ENCODE results near the gene SLIT3. TPM values are rescaled to one million over a fixed set of nuclear protein-coding genes. Genes with fewer than 3 reads are reported as not detected.

The SLIT3 gene
- total RNA-seq, 1 experiment from 2014 or later = 0.44 TPM

DNA sequence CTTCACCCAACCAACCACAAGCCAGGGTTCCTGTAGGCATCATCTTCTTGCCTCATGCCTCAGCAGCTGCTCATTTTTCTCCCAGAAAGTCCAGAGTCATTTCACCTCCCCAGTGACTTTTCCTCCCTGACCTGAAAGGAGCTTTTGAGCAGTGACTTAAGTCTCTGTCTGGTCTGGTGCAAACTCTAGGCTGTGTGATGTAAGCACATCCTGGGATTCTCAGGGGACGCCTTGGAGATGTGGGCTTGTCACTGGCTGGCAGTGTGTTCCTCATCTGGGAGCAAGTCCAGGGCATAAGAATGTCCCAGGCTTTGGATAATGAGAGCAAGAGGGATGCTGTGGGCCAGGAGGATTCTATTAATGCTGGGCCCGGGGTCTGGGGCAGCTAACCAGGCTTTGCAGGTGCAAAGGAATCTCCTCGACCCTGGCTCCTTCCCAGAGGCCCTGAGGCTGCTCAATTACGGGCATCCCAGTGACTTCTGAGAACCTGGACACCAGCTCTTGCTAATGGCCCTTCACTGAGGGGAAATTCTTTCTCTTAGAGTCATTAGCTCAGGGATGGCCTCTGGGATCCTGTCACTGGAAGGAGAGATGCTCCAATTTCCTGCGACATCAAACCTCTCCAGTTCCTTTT lies 510.8 kb downstream of the SLIT3 start:
- Histone ChIP-seq H3K79me2 (ENCODE audit: low read length) (no peaks in the 10 kb centered on the region), H3K27me3 (ENCODE audit: low read length) (peaks cover 74% of the 10 kb centered on the region), H3K4me1 (ENCODE audit: insufficient read depth, low read length) (no peaks in the 10 kb centered on the region), H3K4me2 (ENCODE audit: low read length) (no peak overlapping the region), H2AFZ (ENCODE audit: low read length) (no peak overlapping the region), H4K20me1 (ENCODE audit: low read length) (no peaks in the 10 kb centered on the region), H3K36me3 (ENCODE audit: low read depth, low read length) (no peaks in the 10 kb centered on the region), H3K27ac (ENCODE audit: low read length) (no peak overlapping the region), H3K4me3 (ENCODE audit: low read length) (no peak overlapping the region), H3K9me2 (replicated peaks; ENCODE audit: low read length) (no peaks in the 10 kb centered on the region), H3K9ac (ENCODE audit: low read length) (no peak overlapping the region), H3F3A (ENCODE audit: low read length, unreplicated experiment) (no peaks in the 10 kb centered on the region), H3K9me3 (ENCODE audit: low read length) (no peaks in the 10 kb centered on the region)
- TF ChIP-seq, protein P1, sequence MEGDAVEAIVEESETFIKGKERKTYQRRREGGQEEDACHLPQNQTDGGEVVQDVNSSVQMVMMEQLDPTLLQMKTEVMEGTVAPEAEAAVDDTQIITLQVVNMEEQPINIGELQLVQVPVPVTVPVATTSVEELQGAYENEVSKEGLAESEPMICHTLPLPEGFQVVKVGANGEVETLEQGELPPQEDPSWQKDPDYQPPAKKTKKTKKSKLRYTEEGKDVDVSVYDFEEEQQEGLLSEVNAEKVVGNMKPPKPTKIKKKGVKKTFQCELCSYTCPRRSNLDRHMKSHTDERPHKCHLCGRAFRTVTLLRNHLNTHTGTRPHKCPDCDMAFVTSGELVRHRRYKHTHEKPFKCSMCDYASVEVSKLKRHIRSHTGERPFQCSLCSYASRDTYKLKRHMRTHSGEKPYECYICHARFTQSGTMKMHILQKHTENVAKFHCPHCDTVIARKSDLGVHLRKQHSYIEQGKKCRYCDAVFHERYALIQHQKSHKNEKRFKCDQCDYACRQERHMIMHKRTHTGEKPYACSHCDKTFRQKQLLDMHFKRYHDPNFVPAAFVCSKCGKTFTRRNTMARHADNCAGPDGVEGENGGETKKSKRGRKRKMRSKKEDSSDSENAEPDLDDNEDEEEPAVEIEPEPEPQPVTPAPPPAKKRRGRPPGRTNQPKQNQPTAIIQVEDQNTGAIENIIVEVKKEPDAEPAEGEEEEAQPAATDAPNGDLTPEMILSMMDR (conservative IDR thresholded peaks at IDR 0.05; ENCODE audit: low read depth, low read length) = no peak
- TF ChIP-seq EZH2phosphoT487 (IDR thresholded peaks at IDR 0.05; ENCODE audit: borderline replicate concordance, low read length) (no peak), EZH2 (IDR thresholded peaks at IDR 0.05; ENCODE audit: low read length, unreplicated experiment) (no peak)
- ATAC-seq = no peak
- no peak for DNase-seq
- POLR2A ChIA-PET (ENCODE audit: unreplicated experiment) = no interaction called here
- intact Hi-C loops (cut with micrococcal nuclease) = no loop called here
- no TSS peak for BruUV-seq (replicated peaks)
- CTCF ChIA-PET = no interaction called here

DNA sequence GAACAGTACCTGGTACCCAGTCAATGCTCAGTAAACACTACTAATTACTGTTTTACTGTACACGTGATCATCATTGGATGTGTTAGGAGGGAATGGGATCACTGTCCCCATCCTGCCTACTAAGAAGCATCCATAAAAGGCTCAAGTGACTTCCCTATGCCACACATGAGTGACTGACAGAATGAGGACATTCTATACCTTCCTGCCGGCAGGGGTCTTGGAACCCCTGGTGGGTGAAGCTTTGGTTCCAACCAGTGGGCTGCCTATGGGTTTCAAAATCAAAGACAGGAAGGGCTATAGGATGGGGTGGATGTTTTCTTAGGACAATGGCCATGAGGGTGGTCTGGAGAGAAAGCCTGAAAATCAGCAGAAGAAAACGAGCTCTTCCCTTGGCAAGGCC lies 512.2 kb downstream of the SLIT3 start:
- POLR2A ChIA-PET (ENCODE audit: unreplicated experiment) = no interaction called here
- intact Hi-C loops (cut with micrococcal nuclease) = no loop called here

DNA sequence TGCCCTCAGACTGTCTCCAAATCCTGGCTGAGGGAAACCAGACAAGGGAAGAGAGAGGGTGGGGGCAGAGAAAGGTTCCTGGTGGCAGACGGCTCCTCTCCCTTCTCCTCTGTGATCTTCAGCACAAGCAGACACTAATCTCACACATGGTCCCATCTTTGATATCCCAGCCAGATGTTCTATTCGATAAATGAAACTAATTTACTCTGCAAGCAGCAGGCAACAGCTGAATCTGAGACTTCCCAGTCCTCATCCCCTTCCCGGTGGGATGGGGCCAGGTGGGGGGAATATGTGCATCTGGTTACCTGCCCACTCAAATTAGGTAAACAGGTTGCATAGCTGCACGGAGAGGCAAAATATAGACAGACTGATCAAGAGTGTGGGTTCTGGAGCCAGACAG lies 512.8 kb downstream of the SLIT3 start:
- Histone ChIP-seq H3K9ac (ENCODE audit: low read length) (no peak overlapping the region), H2AFZ (ENCODE audit: low read length) (no peak overlapping the region), H3K36me3 (ENCODE audit: low read depth, low read length) (no peaks in the 10 kb centered on the region), H3K4me2 (ENCODE audit: low read length) (no peak overlapping the region), H3K27me3 (ENCODE audit: low read length) (peaks cover 68% of the 10 kb centered on the region), H3K27ac (ENCODE audit: low read length) (no peak overlapping the region), H3K9me3 (ENCODE audit: low read length) (no peaks in the 10 kb centered on the region), H3K79me2 (ENCODE audit: low read length) (no peaks in the 10 kb centered on the region), H3F3A (ENCODE audit: low read length, unreplicated experiment) (no peaks in the 10 kb centered on the region), H4K20me1 (ENCODE audit: low read length) (no peaks in the 10 kb centered on the region), H3K4me1 (ENCODE audit: insufficient read depth, low read length) (no peaks in the 10 kb centered on the region), H3K4me3 (ENCODE audit: low read length) (no peak overlapping the region), H3K9me2 (replicated peaks; ENCODE audit: low read length) (no peaks in the 10 kb centered on the region)
- BruUV-seq (replicated peaks) = no TSS peak
- DNase-seq (no peak), ATAC-seq (no peak)
- TF ChIP-seq EZH2phosphoT487 (IDR thresholded peaks at IDR 0.05; ENCODE audit: borderline replicate concordance, low read length) (no peak), EZH2 (IDR thresholded peaks at IDR 0.05; ENCODE audit: low read length, unreplicated experiment) (no peak)
- TF ChIP-seq, protein P1 (conservative IDR thresholded peaks at IDR 0.05; ENCODE audit: low read depth, low read length) = no peak
- CTCF ChIA-PET = no interaction called here
- intact Hi-C loops (cut with micrococcal nuclease) = no loop called here
- POLR2A ChIA-PET (ENCODE audit: unreplicated experiment) = no interaction called here

More for the DNA sequence above, 512.2 kb downstream of the SLIT3 start:
- H3K4me1 ChIP-seq (ENCODE audit: insufficient read depth, low read length) = no peaks in the 10 kb centered on the region
- H3K79me2 ChIP-seq (ENCODE audit: low read length) = no peaks in the 10 kb centered on the region
- H3K9me3 ChIP-seq (ENCODE audit: low read length) = no peaks in the 10 kb centered on the region
- ATAC-seq (no peak), DNase-seq (no peak)
- no peak overlapping the region for H2AFZ ChIP-seq (ENCODE audit: low read length)
- no peaks in the 10 kb centered on the region for H3F3A ChIP-seq (ENCODE audit: low read length, unreplicated experiment)
- H3K27ac ChIP-seq (ENCODE audit: low read length) = no peak overlapping the region
- H3K27me3 ChIP-seq (ENCODE audit: low read length) = peaks cover 68% of the 10 kb centered on the region
- no peak overlapping the region for H3K9ac ChIP-seq (ENCODE audit: low read length)
- H3K4me2 ChIP-seq (ENCODE audit: low read length) = no peak overlapping the region
- no peaks in the 10 kb centered on the region for H3K9me2 ChIP-seq (replicated peaks; ENCODE audit: low read length)
- BruUV-seq (replicated peaks) = no TSS peak
- CTCF ChIA-PET = no interaction called here
- H4K20me1 ChIP-seq (ENCODE audit: low read length) = no peaks in the 10 kb centered on the region
- no peak for TF ChIP-seq EZH2 (IDR thresholded peaks at IDR 0.05; ENCODE audit: low read length, unreplicated experiment)
- no peaks in the 10 kb centered on the region for H3K36me3 ChIP-seq (ENCODE audit: low read depth, low read length)
- no peak overlapping the region for H3K4me3 ChIP-seq (ENCODE audit: low read length)

Data from PC-3 (cell line).